ENCODE measurements around the gene CTNNA1.

DNA sequence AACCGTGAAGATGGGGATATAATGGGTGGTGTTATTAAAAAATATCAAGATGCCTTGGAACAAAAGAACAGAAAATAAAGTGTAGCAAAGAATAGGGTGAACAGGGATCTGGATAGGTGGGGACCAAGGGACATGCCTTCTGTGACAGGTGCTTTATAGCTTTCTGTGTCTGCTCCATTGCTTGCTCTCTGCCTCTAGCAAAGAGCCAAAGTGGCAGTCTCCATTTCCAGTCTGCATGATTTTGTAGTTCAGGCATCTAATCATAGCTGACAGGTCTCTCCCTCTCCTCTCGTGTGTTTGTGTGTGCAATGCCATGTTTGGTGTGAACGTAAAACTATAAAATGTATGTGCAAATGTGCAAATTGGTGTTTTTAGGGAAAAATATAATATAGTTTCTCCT is 86.9 kb downstream of the CTNNA1 start:
- TF ChIP-seq, protein P1, sequence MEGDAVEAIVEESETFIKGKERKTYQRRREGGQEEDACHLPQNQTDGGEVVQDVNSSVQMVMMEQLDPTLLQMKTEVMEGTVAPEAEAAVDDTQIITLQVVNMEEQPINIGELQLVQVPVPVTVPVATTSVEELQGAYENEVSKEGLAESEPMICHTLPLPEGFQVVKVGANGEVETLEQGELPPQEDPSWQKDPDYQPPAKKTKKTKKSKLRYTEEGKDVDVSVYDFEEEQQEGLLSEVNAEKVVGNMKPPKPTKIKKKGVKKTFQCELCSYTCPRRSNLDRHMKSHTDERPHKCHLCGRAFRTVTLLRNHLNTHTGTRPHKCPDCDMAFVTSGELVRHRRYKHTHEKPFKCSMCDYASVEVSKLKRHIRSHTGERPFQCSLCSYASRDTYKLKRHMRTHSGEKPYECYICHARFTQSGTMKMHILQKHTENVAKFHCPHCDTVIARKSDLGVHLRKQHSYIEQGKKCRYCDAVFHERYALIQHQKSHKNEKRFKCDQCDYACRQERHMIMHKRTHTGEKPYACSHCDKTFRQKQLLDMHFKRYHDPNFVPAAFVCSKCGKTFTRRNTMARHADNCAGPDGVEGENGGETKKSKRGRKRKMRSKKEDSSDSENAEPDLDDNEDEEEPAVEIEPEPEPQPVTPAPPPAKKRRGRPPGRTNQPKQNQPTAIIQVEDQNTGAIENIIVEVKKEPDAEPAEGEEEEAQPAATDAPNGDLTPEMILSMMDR (IDR thresholded peaks at IDR 0.05; ENCODE audit: extremely low read depth in 1 of 2, insufficient read depth in 1 of 2, low read depth in 1 of 2, low read length in 2 of 2), result no peak
- no peak for TF ChIP-seq FOS (IDR thresholded peaks at IDR 0.05; ENCODE audit: borderline replicate concordance, insufficient read depth, low read length)
- TF ChIP-seq POLR2AphosphoS5 (IDR thresholded peaks at IDR 0.05; ENCODE audit: insufficient read depth, low read depth, low read length), result no peak

Measured in endothelial cell of umbilical vein (primary cell).